Stimulated activated CD8-positive, alpha-beta memory T cell treated with anti-CD3 and anti-CD28 coated beads, Interleukin-2, amount 100 ng/mL, for 48 hours (primary cell): ENCODE measurements around the gene ZDHHC22.
A peak's percentile ranks its signal among the peaks of the same experiment; 100 is the strongest.

Experiments used
- DNase-seq, 2 donors: peaks; one replicate each; pipeline ENCODE4 v3.0.0-alpha.2; 2020; ENCODE audit warnings: low read depth in 2 of 2

ZDHHC22 gene

GRCh38 chr14:77157740-77158139 is 16.1 kb upstream of the ZDHHC22 start:
- DNase-seq: no peak

GRCh38 chr14:77155083-77155482 is 13.5 kb upstream of the ZDHHC22 start:
- DNase-seq: no peak

GRCh38 chr14:77154421-77154820 is 12.8 kb upstream of the ZDHHC22 start:
- DNase-seq: no peak

GRCh38 chr14:77153802-77154201 is 12.2 kb upstream of the ZDHHC22 start:
- no peak for DNase-seq

- DNase-seq: no peak
Observed at GRCh38 chr14:77151918-77152588, 10.5 kb upstream of the ZDHHC22 start.

GRCh38 chr14:77151245-77151644 is 9.7 kb upstream of the ZDHHC22 start:
- DNase-seq: no peak

- no peak for DNase-seq
Observed at GRCh38 chr14:77148510-77149231, 7.1 kb upstream of the ZDHHC22 start.

GRCh38 chr14:77145975-77146740 is 4.6 kb upstream of the ZDHHC22 start:
- no peak for DNase-seq

GRCh38 chr14:77144412-77145115 is 3.0 kb upstream of the ZDHHC22 start:
- no peak for DNase-seq

- DNase-seq: no peak
Observed at GRCh38 chr14:77143071-77143470, 1.5 kb upstream of the ZDHHC22 start.

- no peak for DNase-seq
Observed at GRCh38 chr14:77142005-77142800, 612 bp upstream of the ZDHHC22 start.

- DNase-seq: no peak
Observed at GRCh38 chr14:77140359-77141213, 1.0 kb downstream of the ZDHHC22 start.

- DNase-seq: peak; percentile 36 to 41
Observed at GRCh38 chr14:77139540-77140358, 1.8 kb downstream of the ZDHHC22 start.

GRCh38 chr14:77139022-77139421 is 2.6 kb downstream of the ZDHHC22 start:
- DNase-seq: no peak

GRCh38 chr14:77133720-77134338 is 7.8 kb downstream of the ZDHHC22 start:
- DNase-seq: peak; percentile 31 to 39

- DNase-seq: no peak
Observed at GRCh38 chr14:77131871-77132486, 9.6 kb downstream of the ZDHHC22 start.

- DNase-seq: no peak
Observed at GRCh38 chr14:77131206-77131605, 10.4 kb downstream of the ZDHHC22 start.

GRCh38 chr14:77130386-77130785 is 11.2 kb downstream of the ZDHHC22 start:
- DNase-seq: no peak
